GM19463 (cell line): Measurements from ENCODE around the gene SCEL.
"Not testable (repeated sequence)": the region's sequence is repeated elsewhere in the genome, so short reads cannot be mapped to it uniquely, and the experiment has no call there.

Experiments used
- ATAC-seq: cut with Tn5 transposase; IDR thresholded peaks from one replicate; pipeline ENCODE4 v1.9.1; 2021; ENCODE audit warnings: mild to moderate bottlenecking, moderate library complexity; ENCODE audit not compliant: unreplicated experiment

Gene SCEL

GRCh38 chr13:77650409-77650808 lies 114.9 kb downstream of the SCEL start:
- ATAC-seq, result no peak

DNA sequence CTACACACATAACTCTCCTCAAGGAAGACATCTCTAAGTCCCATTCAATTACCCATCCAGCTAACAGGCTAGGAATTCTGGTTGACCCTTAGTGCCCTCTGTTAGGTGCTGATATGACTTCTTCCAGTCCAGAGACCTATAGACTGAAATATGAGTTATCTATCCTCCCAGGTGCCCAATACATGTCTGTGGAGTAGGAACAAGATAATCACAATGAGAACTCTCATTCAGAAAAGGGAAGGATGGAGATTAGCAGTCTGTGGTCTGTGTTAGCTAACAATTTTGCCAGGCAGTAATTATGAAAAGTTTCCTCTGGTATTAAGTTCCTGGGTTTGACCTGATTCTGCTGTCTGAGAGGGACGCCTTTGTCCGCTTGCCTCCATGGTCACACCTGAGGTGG lies 117.8 kb downstream of the SCEL start:
- ATAC-seq, result no peak

GRCh38 chr13:77660016-77660415 lies 124.5 kb downstream of the SCEL start:
- not testable (repeated sequence) for ATAC-seq

DNA sequence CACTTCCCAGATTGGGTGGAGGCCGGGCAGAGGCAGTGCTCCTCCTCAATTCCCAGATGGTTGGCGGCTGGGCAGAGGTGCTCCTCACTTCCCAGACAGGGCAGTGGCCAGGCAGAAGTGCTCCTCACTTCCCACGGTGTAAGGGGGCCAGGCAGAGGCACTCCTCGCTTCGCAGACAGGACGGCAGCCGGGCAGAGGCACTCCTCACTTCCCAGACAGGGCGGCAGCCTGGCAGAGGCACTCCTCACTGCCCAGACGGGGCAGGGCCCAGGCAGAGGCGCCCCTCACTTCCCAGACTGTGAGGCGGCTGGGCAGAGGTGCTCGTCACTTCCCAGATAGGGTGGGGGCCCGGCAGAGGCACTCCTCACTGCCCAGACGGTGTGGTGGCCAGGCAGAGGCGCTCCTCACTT lies 125.3 kb downstream of the SCEL start:
- ATAC-seq, result no peak

GRCh38 chr13:77662301-77662700 lies 126.8 kb downstream of the SCEL start:
- ATAC-seq, result not testable (repeated sequence)

- not testable (repeated sequence) for ATAC-seq
These were observed 127.3 kb downstream of the SCEL start for GRCh38 chr13:77662831-77663230.

GRCh38 chr13:77674852-77675251 lies 139.3 kb downstream of the SCEL start:
- no peak for ATAC-seq

DNA sequence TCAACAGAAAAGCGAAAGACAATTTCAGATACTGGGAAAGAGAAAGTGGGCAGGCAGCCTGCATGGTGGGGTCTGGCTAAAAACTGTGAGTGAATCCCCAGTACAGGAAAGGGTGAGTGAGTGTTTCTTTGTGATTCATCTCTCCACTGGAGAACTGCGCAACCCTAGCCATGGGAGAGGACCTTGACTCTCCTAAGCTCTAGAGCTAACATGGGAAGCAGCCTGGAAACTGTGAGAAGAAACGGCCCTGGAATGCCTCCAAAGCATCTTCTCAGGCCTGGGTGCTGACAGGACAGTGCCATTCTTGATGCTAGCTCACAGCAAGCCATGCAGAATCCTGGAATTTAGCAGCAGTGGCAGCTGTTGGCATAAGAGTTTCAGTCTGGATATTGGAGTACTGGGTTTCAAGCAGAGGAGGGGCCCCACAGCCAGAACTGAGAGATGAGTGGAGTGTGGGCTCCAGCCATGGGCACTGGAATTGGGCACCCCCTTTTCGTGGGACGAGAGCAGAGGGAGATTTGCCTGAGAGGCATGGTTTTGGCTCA lies 143.3 kb downstream of the SCEL start:
- no peak for ATAC-seq

GRCh38 chr13:77687799-77688198 lies 152.3 kb downstream of the SCEL start:
- ATAC-seq, result no peak

DNA sequence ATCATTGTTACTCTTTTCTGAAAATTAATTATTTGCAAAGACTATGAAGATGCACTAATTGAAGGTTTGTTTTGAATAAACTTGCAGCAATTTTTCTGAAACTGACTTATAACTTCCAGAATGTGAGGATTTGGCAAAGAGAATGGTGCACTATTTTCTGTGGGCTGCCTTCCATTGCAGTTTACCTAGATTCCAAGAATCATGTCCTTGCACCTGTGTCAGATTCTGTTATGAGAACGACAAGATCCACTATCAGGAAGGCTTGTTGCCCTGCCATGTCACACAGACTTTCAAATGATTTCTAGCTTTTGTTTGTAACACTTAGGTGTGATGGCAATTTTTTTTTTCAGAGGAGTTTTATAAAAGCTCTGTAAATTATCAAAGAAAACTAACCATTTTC lies 156.4 kb downstream of the SCEL start:
- ATAC-seq, result no peak

- ATAC-seq, result no peak
These were observed 157.4 kb downstream of the SCEL start for GRCh38 chr13:77692746-77693448.

GRCh38 chr13:77693449-77693940 lies 158.0 kb downstream of the SCEL start:
- no peak for ATAC-seq
